DOHH2 (cell line): ENCODE measurements around the gene RAX2.

Experiments
- EZH2phosphoT487 ChIP-seq: fragments of 200-600 bp; sonication (generic); IDR thresholded peaks from 2 replicates; pipeline ENCODE4 v1.6.1; 2017; ENCODE audit warnings: borderline replicate concordance, mild to moderate bottlenecking, antibody characterized with exemption, low read length, moderate library complexity, mixed read lengths
- TF ChIP-seq, protein P1 (sequence below): fragments of 200-600 bp; sonication (generic); IDR thresholded peaks from one replicate; pipeline ENCODE4 v1.5.1; 2014; ENCODE audit warnings: antibody characterized with exemption, mild to moderate bottlenecking, low read depth, low read length; ENCODE audit not compliant: poor library complexity, severe bottlenecking

DNA sequence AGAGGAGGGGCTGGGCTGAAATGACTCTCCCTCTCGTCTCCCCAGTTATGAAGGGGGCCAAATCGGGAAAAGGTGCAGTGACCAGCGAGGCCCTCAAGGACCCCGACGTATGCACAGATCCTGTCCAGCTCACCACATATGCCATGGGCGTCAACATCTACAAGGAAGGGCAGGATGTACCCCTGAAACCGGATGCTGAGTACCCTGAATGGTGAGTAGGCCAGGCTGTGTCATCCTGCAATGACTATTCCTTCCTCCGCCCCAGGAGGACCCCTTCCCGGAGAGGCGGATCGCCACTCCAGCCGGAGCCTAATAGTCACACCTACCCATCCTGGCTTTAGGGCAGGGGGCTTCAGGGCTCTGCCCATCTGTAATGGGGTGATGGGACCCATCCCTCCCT lies 6.9 kb downstream of the RAX2 start:
- TF ChIP-seq, protein P1, sequence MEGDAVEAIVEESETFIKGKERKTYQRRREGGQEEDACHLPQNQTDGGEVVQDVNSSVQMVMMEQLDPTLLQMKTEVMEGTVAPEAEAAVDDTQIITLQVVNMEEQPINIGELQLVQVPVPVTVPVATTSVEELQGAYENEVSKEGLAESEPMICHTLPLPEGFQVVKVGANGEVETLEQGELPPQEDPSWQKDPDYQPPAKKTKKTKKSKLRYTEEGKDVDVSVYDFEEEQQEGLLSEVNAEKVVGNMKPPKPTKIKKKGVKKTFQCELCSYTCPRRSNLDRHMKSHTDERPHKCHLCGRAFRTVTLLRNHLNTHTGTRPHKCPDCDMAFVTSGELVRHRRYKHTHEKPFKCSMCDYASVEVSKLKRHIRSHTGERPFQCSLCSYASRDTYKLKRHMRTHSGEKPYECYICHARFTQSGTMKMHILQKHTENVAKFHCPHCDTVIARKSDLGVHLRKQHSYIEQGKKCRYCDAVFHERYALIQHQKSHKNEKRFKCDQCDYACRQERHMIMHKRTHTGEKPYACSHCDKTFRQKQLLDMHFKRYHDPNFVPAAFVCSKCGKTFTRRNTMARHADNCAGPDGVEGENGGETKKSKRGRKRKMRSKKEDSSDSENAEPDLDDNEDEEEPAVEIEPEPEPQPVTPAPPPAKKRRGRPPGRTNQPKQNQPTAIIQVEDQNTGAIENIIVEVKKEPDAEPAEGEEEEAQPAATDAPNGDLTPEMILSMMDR = no peak
- no peak for TF ChIP-seq EZH2phosphoT487
